Measurements from ENCODE around the gene IL1RL1.

The IL1RL1 gene

DNA sequence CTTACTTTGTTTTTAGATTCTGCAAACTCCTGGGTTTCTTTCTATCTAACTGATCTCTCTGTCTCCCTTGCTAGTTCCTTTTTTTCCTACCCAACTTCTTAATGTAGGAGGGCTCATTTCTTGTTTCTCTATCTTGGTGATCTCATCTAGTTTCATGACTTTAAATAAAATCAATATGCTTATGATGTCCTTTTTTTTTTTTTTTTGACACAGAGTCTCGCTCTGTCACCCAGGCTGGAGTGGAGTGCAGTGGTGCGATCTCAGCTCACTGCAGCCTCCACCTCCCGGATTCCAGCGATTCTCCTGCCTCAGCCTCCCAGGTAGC lies 42.2 kb upstream of the IL1RL1 start:
- CTCF ChIA-PET: interaction anchor here (0.5 kb wide), 1 partner anchor 29 kb away, joined by 7 read pairs; no protein-coding TSS in a partner anchor
- POLR2A ChIA-PET (ENCODE audit: low non-redundant PET): no interaction called here

DNA sequence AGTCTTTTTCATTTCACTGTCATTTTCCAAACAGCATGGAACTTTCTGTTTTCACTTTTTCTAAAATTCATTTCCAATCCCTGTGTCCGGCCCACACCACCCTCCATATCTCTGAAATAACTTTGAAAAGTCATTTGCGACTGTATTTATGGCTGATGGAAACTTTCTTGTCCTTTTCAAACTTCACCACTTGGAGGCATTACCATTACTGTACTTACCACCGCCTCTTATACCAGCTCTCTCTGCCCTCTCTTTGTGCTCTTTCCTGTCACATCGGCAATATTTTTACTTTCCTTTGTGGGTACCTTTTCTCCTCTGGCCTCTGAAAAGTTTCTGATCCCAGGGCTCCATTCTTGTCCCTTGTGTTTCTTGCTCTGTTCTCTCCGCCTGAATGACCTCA lies 39.5 kb upstream of the IL1RL1 start:
- ChIA-PET POLR2A (ENCODE audit: low non-redundant PET) (no interaction called here), CTCF (interaction anchor here (0.7 kb wide), 1 partner anchor 175 kb away, joined by 3 read pairs; no protein-coding TSS in a partner anchor)
- no peak for TF ChIP-seq CTCF (conservative IDR thresholded peaks at IDR 0.05; ENCODE audit: low read depth)
- H3K27ac ChIP-seq: no peak overlapping the region
- DNase-seq (ENCODE audit: low spot score): no peak

More for the DNA sequence above, 42.2 kb upstream of the IL1RL1 start:
- DNase-seq (ENCODE audit: low spot score): no peak
- TF ChIP-seq CTCF (conservative IDR thresholded peaks at IDR 0.05; ENCODE audit: low read depth): no peak
- H3K27ac ChIP-seq: no peak overlapping the region

GRCh38 chr2:102273619-102274211 lies 37.6 kb upstream of the IL1RL1 start:
- no peak overlapping the region for H3K27ac ChIP-seq
- ChIA-PET POLR2A (ENCODE audit: low non-redundant PET) (no interaction called here), CTCF (no interaction called here)
- no peak for TF ChIP-seq CTCF (conservative IDR thresholded peaks at IDR 0.05; ENCODE audit: low read depth)
- DNase-seq (ENCODE audit: low spot score): no peak

DNA sequence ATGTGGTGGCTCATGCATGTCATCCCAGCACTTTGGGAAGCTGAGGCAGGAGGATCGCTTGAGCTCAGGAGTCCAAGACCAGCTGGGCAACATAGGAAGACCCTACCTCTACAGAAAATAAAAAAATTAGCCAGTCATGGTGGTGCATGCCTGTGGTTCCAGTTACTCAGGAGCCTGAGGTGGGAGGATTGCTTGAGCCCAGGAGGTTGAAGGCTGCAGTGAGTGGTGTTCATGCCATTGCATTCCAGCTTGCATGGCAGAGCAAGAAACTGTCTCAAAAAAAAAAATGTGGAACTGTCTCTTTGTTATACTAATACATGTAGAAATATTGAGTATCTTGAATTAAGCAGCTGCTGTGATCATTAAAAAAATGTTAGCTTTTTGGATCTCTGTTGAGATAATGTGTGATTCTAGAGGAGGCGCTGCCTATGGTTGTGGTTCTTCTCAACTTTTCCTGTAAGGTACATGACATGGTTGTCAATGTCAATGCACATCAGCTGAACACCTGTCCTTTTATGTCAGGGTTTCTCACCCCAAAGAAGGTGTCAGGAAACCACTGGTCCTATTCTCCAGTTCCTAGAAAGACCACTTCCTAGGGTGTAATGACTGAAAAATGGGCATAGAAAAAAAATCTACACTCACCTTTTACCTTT lies 34.7 kb upstream of the IL1RL1 start:
- H3K27ac ChIP-seq: no peak overlapping the region
- POLR2A ChIA-PET (ENCODE audit: low non-redundant PET): no interaction called here
- CTCF ChIA-PET: interaction anchor here (0.7 kb wide), 1 partner anchor 9 kb away, joined by 4 read pairs; no protein-coding TSS in a partner anchor
- DNase-seq (ENCODE audit: low spot score): no peak
- TF ChIP-seq CTCF (conservative IDR thresholded peaks at IDR 0.05; ENCODE audit: low read depth): no peak

DNA sequence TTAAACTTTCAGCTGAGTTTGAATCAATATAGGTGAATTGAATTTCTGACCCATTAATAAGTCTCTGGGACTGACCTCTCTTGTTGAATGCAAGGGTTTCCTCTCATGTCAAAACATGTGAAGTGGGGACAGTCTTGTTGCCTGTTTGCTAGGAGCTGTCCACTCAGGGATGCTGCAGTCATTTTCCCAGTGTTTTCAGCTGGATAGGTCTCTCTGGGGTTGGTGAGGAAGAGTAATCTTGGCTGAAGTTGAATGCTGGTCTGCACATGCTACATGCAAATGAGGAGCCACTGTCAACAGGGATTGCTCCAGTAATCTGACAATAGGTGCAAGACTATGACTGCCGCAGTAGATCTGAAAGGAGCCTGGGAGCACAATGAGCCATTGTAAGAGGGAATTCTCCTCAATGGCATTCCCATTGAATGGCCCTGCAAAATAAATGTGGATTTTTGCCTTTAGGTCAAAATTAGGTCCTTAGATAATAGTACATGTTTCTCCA lies 34.1 kb upstream of the IL1RL1 start:
- TF ChIP-seq CTCF (conservative IDR thresholded peaks at IDR 0.05; ENCODE audit: low read depth): no peak
- H3K27ac ChIP-seq: no peak overlapping the region
- ChIA-PET POLR2A (ENCODE audit: low non-redundant PET) (no interaction called here), CTCF (no interaction called here)
- DNase-seq (ENCODE audit: low spot score): no peak

DNA sequence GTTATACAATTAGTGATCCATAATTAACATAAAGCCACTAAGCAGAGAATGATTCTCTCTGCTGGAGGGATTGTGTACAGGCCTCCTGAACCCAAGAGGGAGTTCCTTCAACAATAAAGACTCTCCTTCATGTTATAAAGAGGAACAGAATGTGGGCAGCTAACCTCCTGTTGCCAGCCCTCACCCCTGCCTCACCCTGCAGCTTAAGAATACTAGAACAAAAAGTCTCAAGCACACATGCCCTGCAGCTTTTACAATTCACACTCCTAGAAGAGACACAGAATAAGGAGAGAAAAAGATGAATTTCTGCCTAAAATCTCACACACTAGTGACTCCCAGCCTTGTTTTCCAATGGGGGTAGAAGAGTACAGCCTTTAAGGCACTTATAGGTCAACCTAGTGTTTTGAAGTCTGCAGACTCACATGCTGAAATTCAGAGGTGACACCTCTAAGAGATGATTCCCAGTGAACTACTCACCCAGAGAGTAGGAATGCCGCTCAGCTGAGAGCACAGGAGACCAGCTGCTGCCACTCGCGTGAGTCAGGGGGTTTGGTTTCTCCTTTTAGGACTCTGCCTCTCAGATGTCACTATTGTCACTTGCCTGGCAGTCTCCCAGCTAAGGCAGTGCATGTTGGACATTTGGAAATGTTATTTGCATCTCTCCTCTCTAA lies 32.5 kb upstream of the IL1RL1 start:
- no peak overlapping the region for H3K27ac ChIP-seq
- no peak for TF ChIP-seq CTCF (conservative IDR thresholded peaks at IDR 0.05; ENCODE audit: low read depth)
- no peak for DNase-seq (ENCODE audit: low spot score)
- POLR2A ChIA-PET (ENCODE audit: low non-redundant PET): no interaction called here
- CTCF ChIA-PET: no interaction called here

All from RWPE1 (cell line).